Posterior vena cava (tissue), 2 donors: ENCODE results near the gene NECAP2. TPM values are rescaled to one million over a fixed set of nuclear protein-coding genes. Genes with fewer than 3 reads are reported as not detected.
A peak's percentile ranks its signal among the peaks of the same experiment; 100 is the strongest.

Experiments used
- DNase-seq: peaks from one replicate; pipeline ENCODE4 v3.0.0-alpha.2; 2020; ENCODE audit warnings: low spot score
- intact Hi-C, 2 donors: fragments of 100-400 bp; cut with DNase I; formaldehyde crosslinking; loops; one replicate each; pipeline versions ENCODE4 v1.14.1 to v1.14.2; 2022 to 2023
- long read RNA-seq, 2 donors: library from polyadenylated mRNA; unstranded; transcript quantifications; one replicate each; pipeline ENCODE4 v2.0.0, GENCODE V29; 2020 to 2021
- total RNA-seq, 2 donors: library from RNA; stranded (reverse); fragmentation: NEBNext Ultra II Directional; extraction: Animal tissue kit (Norgen Biotek cat#: 25700); gene quantifications; one replicate each; pipeline ENCODE4 v1.2.1, GENCODE V29; 2021
- donor health status: DM: yes; HTN: yes; CAD: no.
- donor health status: DM: yes; HTN: yes; CAD: no.

Gene NECAP2
- total RNA-seq: 10 to 100 TPM; 30.5 to 42.9 TPM
- long read RNA-seq, donor 1, transcript NECAP2-201 (8 exons, 2,070 nt): major isoform, 25 of 40 reads
- long read RNA-seq, donor 1, partial matches to known transcripts: 9 of 40 reads
- long read RNA-seq, donor 1, other reads (novel, unspliced or antisense): 5 of 40 reads
- long read RNA-seq, donor 2, transcript NECAP2-202 (7 exons, 1,929 nt): minor isoform, 8 of 128 reads
- long read RNA-seq, donor 2, transcript NECAP2-201 (8 exons, 2,070 nt): major isoform, 101 of 128 reads
- long read RNA-seq, donor 2, partial matches to known transcripts: 6 of 128 reads
- long read RNA-seq, donor 2, other reads (novel, unspliced or antisense): 10 of 128 reads

DNA sequence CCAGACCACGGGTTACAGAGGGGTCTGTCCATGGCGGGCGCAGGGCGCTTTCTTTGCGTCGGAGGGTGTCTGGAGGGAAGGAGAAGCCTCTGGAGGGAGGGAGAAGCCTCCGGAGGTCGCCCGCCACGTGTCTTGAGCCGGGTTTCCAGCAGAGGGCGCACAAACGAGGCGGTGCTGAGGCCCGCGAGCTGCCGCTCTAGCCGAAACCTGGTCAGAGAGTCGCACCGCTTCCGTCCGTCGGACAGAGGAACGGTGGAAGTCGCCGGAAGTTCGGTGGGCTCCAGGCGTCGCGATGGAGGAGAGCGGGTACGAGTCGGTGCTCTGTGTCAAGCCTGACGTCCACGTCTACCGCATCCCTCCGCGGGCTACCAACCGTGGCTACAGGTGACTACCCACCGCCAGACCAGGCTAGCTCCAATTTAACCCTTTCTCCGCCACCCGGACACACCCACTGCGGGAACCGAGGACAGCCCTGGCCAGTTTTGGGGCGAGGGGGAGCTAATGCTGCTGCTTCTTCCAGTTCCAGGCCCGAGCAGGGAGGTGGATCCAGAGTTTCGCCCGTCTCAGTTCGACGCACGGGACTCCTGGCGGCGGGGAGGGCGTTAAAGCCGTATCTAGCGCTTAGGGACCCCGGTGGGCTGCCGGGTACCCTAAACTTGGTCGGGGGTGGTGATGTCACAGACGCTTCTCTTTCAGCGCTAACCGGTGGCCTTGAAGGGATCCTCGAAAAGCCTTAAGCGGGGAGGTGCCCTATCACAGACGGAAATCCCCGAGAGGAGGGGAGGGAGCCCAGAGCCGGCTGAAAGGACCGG lies at the start of gene NECAP2:
TSS of gene NECAP2 (plus strand) at position 255 of the 812 bp plus-strand sequence. CDS start at position 293, 38 bp downstream.
- DNase-seq: peak; percentile 98
- intact Hi-C loops: no loop called here

DNA sequence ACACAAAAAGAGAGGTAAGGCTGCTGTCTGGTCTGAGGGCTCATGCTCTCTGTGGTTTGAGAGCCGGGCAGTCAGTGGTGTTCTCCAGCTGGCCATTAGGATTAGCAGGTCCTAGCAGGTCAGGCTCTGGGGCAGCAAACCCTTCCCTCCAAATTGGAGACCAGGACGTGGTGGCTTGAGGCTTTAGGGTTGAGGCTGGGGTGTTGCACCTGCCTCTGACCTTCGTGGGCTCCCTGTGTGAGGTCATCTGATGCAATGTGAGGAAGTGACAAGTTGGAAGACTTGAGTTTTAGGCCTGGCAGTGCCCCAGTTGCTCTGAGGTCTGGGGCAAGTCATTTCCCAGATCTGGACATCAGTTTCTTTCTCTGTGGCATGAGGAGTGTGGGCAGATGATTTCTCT lies 49.1 kb upstream of the NECAP2 start:
- intact Hi-C loops: loop anchor here in 1 of 2 donors (2.0 kb wide), 1 partner anchor 71 kb away; no protein-coding TSS in a partner anchor
- no peak for DNase-seq

GRCh38 chr1:16392740-16393569 lies 47.6 kb upstream of the NECAP2 start:
- no peak for DNase-seq
- intact Hi-C loops: no loop called here

- DNase-seq: no peak
- intact Hi-C loops: no loop called here
Observed at GRCh38 chr1:16393570-16394521, 46.7 kb upstream of the NECAP2 start.

DNA sequence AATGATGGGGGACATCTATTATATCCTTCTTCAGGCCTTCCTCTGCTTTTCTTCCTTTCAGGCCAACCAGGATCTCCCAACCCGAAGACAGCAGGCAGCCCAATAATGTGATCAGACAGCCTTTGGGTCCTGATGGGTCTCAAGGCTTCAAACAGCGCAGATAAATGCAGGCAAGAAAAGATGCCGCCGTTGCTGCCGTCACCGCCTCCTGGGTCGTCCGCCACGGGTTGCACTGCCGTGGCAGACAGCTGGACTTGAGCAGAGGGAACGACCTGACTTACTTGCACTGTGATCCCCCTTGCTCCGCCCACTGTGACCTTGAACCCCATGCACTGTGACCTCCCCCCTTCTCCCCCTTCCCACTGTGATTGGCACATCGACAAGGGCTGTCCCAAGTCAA lies 45.5 kb upstream of the NECAP2 start:
- intact Hi-C loops: no loop called here
- DNase-seq: no peak

DNA sequence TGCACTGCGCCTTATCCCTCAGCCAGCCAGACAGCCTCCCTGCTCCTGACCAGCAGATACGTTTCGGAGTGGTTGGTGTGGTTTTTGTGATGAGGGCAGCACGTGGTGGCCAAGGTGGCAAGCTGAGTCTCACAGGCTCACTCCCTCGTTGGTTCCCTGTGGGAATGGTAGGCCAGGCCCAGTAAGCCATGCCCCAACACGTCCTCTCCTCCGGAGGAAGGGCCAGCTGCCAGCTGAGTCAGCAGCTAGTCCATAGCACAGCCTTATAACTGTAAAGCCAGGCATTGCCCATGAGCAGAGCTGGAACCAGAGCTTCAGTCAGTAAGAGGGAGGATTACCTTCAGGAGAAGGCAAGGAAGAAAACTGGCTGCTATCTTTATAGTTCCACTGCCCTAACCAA lies 43.9 kb upstream of the NECAP2 start:
- intact Hi-C loops: no loop called here
- no peak for DNase-seq

GRCh38 chr1:16397120-16397519 lies 43.4 kb upstream of the NECAP2 start:
- intact Hi-C loops: no loop called here
- no peak for DNase-seq

- intact Hi-C loops: no loop called here
- DNase-seq: no peak
Observed at GRCh38 chr1:16398371-16398953, 42.1 kb upstream of the NECAP2 start.

GRCh38 chr1:16402742-16403141 lies 37.8 kb upstream of the NECAP2 start:
- intact Hi-C loops: no loop called here

GRCh38 chr1:16405441-16405840 lies 35.1 kb upstream of the NECAP2 start:
- intact Hi-C loops: no loop called here
- no peak for DNase-seq

More at GRCh38 chr1:16402742-16403141, 37.8 kb upstream of the NECAP2 start:
- DNase-seq: no peak

GRCh38 chr1:16406868-16407267 lies 33.7 kb upstream of the NECAP2 start:
- intact Hi-C loops: no loop called here
- no peak for DNase-seq

DNA sequence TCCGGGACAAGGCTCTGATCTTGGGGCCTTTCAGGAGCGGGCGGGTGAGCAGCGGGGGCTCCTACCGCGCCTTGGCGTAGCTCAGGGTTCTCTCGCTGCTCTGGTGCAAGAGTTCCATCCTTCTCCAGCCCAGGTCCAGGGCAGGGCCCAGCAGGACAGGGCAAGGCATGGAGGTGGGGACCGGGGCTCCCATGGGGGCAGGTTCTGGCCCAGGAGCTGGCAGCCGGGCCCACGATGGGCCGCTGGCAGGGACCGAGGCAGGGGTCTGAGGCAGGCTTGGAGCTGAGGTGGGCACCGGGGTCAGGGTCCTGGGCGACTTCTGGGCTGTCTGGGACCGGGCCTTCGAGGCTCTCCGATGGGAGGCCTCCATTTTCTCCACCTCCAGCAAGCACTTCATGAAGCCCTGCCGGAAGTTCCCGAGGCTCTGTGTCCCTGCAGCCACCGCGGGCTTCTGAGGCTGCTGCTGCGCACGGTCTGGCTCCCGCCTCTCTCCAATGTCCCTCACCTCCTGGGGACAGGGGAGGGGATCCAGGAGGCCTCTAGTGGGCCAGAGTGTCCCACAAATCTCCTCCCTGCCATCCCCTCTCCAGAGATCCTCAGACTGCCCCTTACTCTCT lies 30.9 kb upstream of the NECAP2 start:
- intact Hi-C loops: no loop called here
- DNase-seq: no peak

DNA sequence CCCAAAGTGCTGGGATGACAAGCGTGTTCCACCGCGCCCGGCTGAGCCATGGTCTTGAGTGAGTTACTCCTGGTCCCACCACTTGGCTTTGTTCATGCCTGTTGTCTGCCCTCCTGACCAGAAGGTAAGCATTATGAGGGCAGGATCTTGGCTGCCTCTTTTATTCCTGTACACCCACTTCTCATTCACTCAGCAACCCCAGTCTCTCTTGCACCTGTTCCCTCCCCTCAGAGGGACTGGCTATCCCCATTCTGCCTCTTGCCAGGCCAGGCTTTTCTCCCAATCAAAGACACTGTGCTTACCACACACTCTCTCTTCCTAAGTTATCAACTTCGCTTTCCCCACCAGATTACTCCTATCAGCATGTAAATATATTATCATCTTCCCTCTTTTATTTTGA lies 29.7 kb upstream of the NECAP2 start:
- intact Hi-C loops: no loop called here
- no peak for DNase-seq

DNA sequence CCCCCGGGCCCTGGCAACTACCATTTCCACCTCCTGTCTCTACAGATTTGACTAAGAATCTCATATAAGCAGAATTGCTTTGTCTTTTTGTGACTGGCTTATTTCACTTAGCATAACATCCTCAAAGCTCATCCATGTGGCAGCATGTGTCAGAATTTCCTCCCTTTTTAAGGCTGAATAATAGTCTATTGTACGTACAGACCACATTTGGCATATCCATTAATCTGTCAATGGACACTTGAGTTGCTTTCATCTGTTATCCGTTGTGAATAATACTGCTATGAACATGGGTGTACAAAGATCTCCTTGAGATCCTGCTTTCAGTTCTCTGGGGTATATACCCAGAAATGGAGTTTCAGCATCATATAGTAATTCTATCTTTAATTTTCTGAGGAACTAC lies 27.3 kb upstream of the NECAP2 start:
- intact Hi-C loops: no loop called here
- DNase-seq: no peak

DNA sequence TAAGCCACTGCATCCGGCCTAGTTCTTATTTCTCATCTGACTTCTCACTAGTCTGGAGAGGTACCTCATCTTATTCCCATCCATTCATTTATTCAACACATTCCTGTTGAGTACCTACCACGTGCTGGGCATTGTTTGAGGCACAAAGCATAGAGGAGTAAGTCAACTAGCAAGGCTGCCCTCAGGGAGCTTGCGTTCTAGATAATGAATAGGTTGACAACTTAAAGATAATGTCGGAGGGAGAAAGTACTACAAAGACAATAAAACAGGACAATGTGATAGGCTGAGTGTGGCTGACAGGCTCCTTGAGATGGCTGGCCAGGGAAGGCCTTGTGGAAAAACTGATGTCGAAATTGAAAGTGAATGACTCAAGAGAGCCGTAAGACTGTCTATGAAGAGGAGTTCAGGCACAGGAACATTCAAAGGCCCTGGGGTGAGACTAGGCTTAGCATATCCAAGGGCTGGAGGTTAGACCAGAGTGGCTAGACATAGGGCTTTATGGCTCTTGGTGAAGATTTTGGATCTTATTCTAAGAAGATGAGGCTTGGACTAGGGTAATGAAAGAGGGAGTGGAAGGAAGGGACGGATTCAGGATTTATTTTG lies 21.6 kb upstream of the NECAP2 start:
- DNase-seq: no peak
- intact Hi-C loops: no loop called here

GRCh38 chr1:16420424-16421118 lies 20.0 kb upstream of the NECAP2 start:
- intact Hi-C loops: loop anchor here in 1 of 2 donors (1.0 kb wide), 1 partner anchor 40 kb away; no protein-coding TSS in a partner anchor
- DNase-seq: no peak

- intact Hi-C loops: no loop called here
Observed at GRCh38 chr1:16421201-16421600, 19.3 kb upstream of the NECAP2 start.

More at GRCh38 chr1:16421201-16421600, 19.3 kb upstream of the NECAP2 start:
- no peak for DNase-seq
